Mucosa of stomach (tissue), 1 donor: ENCODE measurements around the gene AGPAT1.
A peak's percentile ranks its signal among the peaks of the same experiment; 100 is the strongest.

Source experiments
- H3K27me3 ChIP-seq: one replicate; pipeline ENCODE4 v1.7.0; 2013; ENCODE audit warnings: mild to moderate bottlenecking, low read length; ENCODE audit not compliant: control insufficient read depth, insufficient read depth
- H3K36me3 ChIP-seq: one replicate; pipeline ENCODE4 v1.7.0; 2013; ENCODE audit warnings: low read length; ENCODE audit not compliant: control insufficient read depth, insufficient read depth
- H3K4me1 ChIP-seq: one replicate; pipeline ENCODE4 v1.7.0; 2013; ENCODE audit warnings: mild to moderate bottlenecking, low read length; ENCODE audit not compliant: control insufficient read depth, insufficient read depth
- H3K4me3 ChIP-seq: one replicate; pipeline ENCODE4 v1.7.0; 2013; ENCODE audit warnings: low read length
- H3K9ac ChIP-seq: one replicate; pipeline ENCODE4 v1.7.0; 2013; ENCODE audit warnings: mild to moderate bottlenecking, low read length, moderate library complexity
- H3K9me3 ChIP-seq: one replicate; pipeline ENCODE4 v1.7.0; 2013; ENCODE audit warnings: mild to moderate bottlenecking, low read length, moderate library complexity; ENCODE audit not compliant: control insufficient read depth
- donor health status: Pancreatic carcinoma.

Gene AGPAT1

DNA sequence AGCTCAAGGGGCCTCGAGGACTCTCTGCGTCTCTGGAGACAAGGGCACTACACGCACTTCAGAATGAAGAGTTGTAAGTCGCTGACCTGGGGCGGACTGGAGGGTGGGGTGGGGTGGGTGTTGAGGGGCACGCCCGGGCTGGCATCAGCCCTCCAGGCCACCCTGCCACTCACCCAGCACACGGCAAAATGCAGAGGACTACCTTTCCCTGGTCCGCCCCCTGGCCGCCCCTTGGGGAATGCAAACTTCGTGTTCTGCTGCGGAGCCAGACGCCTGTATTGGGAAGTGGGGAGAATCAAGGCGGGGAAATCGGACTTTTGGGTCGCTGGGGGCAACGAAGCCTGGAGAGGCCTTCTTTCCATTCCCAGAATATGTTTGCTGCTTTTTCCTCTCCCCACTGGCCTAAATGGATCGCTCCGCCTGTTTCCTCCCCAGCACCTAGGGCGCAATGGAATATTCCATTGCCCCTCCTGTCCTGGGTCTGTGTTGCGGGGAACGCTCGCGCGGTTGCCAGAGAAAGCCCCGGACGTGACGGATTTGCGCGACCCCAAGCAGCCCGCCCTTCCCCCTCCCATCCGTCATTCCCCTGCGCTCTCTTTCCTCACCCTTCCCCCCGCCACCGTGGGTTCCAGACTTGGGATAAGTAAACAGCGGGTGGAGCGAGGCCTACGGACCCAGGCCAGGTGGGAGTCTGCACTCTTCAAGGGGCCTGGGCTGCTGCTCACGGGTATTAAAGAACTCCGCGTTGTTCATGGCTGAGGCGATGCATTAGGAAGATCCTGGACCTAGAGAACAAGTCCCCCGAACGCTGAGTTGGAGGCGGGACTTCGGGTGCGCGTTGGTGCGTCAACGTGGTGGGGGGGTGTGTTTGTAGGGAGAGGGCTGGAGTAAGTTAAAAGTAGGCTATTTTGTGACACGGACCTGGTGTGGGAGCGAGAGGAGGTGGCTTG, 22.0 kb downstream of the AGPAT1 start, which contains the start of gene PPT2:
TSS of gene PPT2 (plus strand) at position 578 of the 950 bp plus-strand sequence. CDS start 454 bp downstream, outside the sequence.
- Histone ChIP-seq H3K4me1 (peaks cover 30% of the 10 kb centered on the region), H3K36me3 (peaks cover 9% of the 10 kb centered on the region), H3K9ac (peak within 1 kb of the TSS; percentile 86), H3K27me3 (no peaks in the 10 kb centered on the region), H3K9me3 (no peaks in the 10 kb centered on the region), H3K4me3 (peak within 1 kb of the TSS; percentile 95)

DNA sequence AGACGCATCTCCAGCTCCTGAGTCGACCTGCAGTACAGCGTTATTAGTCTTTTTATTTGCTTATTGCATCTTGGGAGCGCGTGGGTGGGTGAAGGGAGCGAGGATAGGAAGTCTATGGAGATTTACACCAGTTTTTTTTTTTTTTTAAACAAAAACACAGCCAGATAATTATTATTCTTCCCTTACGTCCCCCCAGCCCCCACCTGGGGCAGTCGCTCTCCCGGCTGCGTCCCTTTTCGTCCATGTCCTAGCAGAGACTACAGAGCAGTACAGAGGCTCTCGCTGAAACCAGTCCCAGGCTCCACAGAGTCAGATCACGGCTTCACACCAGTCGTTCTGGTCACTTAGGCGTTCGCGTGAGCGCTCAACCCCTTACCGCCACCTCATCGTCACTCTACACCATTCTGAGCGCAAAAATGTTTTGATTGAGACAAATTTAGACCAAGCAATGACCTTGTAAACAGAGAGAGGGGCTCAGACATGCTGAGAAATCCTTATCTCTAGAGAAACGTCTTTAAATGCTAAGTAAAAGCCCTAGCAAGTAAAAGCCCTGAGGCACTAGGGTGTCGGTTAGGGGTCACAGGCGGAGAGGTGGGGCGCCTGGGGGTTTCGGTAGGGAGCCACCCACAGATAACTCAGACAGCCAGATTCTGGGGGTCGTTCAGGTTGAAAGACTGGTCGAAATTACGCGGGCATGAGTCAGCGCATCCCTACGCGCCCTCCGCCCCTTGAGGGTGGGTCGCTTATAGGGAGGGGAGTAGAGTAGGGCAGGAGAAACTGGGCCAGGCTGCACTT, 22.9 kb downstream of the AGPAT1 start:
- peak overlapping the region; percentile 86 for H3K9ac ChIP-seq
- no peaks in the 10 kb centered on the region for H3K27me3 ChIP-seq
- no peaks in the 10 kb centered on the region for H3K9me3 ChIP-seq
- peaks cover 30% of the 10 kb centered on the region for H3K4me1 ChIP-seq
- peak overlapping the region; percentile 95 for H3K4me3 ChIP-seq
- peaks cover 6% of the 10 kb centered on the region for H3K36me3 ChIP-seq

DNA sequence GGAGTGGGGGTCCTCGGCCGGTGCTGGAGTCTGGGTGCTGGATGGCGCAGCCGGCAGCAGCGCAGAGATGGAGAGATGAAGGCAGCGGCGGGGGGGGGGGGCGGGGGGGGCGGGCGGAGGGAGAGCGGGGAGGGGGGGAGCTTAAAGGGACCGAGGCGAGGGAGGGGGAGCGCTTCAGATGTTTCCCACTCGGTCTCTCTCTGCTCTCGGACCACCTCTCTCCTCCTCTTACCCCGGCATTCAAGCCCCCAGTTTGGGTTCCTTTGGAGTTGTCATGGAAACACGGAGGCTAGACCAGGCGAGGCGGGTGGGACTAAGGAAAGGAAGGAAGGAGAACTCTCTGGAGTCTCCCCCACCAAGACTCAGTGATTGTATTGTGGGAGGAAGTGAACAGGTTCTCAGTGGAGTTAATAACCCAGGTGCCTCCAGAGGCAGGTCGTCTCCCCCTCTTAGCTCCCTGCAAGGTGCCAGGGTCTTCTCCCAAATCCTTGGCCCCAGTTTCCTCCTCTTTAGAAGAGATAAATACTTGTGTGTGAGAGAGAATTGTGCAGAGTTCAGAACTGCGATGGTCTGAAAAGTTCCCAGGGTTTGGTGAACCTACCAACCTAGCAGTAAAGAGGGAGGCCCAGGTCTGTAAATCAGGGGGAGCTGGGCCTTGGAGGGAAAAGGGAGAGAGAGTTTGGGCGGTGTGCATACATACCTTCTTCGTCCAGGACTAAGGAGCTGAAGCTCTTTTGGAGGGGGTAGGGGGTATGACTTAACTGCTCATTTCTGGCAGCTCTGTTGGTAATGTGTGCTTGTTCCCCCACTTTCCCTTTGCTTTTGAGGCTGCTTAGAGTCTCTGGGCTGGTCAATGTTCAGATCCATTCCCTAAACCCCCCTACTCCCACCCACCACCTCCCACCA, 23.8 kb downstream of the AGPAT1 start, which contains the start of gene PRRT1:
TSS of gene PRRT1 (minus strand) at position 77 of the 906 bp plus-strand sequence. CDS start 112 bp downstream, outside the sequence.
- H3K9ac ChIP-seq: no peak within 1 kb of the TSS
- H3K36me3 ChIP-seq: no peaks in the 10 kb centered on the region
- H3K27me3 ChIP-seq: no peaks in the 10 kb centered on the region
- no peaks in the 10 kb centered on the region for H3K9me3 ChIP-seq
- no peak within 1 kb of the TSS for H3K4me3 ChIP-seq
- peaks cover 30% of the 10 kb centered on the region for H3K4me1 ChIP-seq

DNA sequence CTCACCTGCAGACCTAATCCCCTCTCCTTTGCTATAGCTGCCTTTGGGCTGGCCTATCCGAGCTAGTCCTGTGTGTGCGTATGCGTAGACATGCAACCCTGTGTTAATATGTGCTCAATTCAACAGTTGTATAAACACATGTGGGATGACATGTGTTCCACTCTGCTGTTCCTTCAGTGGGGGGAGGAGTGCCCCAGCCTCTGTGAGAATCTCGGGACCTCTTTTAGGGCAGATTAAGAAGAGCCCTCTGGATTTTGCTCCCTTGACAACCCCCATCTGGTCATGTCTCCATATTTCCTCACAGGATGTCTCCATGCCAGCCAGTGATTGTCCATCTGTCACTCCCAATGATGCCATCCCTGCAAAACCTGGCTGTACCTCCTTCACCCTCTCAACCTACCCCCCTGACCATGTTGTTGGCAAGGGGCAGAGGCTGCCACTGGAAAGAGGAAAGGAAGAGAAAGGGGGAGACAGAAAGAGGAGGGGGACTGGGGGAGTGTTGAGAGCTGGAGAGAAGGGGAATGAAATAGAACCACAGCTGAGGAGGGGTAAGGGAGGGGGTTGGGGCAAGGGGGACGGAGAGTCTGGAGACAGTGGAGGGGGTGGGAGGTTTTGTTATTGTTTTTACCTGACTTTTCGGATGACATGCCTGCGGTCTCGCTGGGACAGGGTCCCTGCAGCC, 24.6 kb downstream of the AGPAT1 start:
- no peaks in the 10 kb centered on the region for H3K9me3 ChIP-seq
- H3K4me3 ChIP-seq: no peak overlapping the region
- peaks cover 36% of the 10 kb centered on the region for H3K4me1 ChIP-seq
- no peaks in the 10 kb centered on the region for H3K36me3 ChIP-seq
- H3K9ac ChIP-seq: no peak overlapping the region
- no peaks in the 10 kb centered on the region for H3K27me3 ChIP-seq

DNA sequence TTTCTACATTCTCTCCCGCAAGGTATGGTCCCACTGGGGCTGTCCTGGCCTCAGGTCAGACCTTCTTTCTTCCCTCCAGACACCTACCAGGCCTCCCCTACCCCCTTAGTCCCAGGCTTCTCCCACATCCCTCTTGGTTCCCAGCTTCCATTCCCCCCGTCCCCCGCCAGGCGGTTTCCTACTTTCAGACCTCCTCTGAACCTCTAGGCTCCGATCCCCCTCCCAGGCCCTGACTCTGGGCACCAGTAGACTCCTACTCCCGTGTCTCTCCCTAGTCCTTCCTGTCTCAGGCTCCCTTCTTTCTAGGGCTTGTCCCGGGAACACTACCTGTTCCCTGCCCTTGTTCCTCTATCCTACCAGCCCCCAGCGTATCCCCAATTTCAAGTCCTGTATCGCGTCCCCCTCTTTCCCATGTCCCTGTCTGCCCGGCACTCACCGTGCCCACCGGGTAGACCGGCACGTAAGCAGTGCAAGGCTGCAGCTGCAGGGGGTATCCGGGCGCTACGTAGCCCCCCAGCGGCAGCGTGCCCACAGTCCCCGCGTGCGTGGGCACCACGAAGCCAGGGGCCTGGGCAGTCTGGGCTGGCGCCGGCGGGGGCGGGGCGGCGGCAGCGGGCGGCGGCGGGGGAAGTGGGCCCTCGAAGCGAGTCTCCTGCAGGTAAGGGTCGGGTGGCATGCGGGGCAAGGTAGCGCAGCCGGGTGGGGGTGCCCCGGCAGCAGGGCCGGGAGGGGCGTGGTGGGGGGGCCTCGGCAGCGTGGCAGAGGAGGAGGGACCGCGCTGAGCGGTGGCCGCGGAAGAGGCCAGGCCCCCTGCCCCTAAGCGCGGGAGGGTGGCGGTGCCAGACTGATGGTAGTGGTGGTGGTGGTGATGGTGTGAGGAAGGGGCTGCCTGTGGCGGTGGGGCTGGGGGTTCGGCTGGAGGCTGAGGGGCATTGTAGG, 25.7 kb downstream of the AGPAT1 start:
- no peaks in the 10 kb centered on the region for H3K27me3 ChIP-seq
- H3K9ac ChIP-seq: no peak overlapping the region
- no peak overlapping the region for H3K4me3 ChIP-seq
- no peaks in the 10 kb centered on the region for H3K9me3 ChIP-seq
- no peaks in the 10 kb centered on the region for H3K36me3 ChIP-seq
- peaks cover 33% of the 10 kb centered on the region for H3K4me1 ChIP-seq

DNA sequence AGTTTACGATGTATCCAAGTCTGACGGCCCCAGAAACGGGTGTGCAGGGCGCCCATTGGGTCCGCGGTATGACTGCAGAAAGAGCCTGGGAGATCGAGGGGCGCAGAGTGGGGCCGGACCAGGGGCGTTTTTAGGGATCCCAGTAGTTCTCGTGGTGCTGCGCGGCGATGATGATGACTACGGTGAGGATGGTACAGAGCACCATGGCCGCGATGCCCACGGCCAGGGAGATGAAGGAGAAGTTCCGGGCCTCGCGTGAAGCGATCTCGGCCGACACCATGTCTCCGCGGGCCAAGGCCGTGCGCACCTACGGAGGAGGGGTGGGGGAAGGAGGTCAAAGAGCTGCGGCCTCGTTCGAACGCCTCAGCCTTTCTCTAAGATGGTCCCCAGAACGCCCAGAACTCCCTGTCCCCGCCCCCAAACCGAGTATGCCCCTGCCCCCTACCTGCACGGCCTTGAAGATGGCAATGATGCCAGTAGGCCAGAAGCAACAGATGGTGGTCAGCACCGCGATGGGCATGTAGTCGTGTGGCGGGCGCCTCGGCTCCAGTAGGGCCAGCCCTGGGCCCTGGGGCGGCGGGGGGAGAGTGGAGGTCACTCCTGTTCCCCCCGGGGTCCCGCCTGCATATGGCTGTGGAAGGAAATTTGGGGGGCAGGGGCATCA, 26.7 kb downstream of the AGPAT1 start:
- Histone ChIP-seq H3K9me3 (no peaks in the 10 kb centered on the region), H3K27me3 (no peaks in the 10 kb centered on the region), H3K4me3 (peak overlapping the region; percentile 54), H3K4me1 (peaks cover 24% of the 10 kb centered on the region), H3K9ac (peak overlapping the region; percentile 83), H3K36me3 (no peaks in the 10 kb centered on the region)

DNA sequence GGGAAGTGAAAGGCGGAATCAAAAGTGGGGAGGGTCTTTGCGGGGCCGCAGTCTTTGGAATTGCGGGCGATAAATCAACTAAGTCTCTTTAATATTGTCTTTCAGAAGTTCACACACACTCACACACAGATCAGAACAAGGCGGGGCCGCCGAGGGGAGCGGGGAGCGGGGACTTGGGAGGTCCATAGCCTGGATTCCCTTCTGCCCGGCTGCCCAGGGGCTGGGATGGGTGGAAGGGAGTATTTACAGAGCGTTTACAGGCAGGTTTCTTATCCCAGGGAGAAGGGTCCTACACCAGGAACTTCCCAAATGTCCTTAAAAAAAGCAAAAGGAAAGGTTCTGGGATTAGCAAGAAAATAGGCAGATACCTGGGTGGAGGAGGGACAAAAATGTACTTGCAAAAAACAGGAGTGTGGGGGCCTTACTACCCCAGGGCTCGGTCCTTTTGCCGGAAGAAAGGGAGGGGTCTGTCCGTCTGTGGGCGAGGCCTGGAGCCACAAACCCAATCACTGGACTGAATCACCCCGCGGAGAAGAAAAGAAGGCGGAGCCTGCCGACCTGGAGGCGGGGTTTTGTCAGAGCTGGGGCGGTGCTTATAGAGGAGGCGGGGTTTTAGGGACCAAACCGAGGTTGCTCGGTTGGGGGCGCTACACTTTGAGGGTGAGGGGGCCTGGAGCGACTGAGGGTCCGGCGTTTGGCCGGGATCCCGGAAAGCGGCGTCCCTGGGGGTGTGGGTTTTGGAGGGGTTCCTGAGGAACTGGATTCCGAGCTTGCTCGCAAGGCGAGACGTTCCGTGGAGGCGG, 27.4 kb downstream of the AGPAT1 start:
- peak overlapping the region; percentile 83 for H3K9ac ChIP-seq

DNA sequence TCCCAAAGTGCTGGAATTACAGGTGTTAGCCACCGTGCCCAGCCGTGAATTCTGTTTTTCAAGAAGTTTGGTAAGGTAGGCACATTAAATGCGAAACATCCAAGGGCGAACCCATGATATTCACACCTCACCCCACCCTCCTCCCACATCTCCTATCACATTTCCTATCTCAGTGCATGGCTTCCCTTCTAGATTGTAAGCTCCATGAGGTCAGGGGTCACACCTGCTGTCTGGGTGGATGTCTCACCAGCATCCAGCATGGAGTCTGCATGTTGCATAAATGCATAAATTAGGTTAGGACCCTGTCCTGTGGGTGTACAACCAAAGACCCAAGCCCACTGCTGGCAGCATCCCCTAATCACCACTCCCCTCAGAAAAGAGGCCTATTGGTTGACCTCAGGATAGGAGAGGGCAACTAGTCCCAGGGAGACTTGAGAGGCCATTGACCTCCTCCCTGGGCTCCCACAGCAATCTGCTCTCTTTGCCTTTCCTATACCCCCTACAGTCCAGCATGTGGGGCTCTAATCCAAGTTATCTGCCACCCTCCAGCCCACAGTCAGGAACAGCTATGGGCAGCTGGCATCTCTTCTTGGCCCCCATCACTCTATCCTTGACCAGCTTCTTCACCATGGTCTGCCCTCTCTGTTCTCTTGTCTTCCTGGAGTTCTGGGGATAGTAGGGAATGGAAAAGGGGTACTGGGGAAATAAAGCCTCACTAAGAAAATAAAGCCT, 28.3 kb downstream of the AGPAT1 start:
- H3K27me3 ChIP-seq: no peaks in the 10 kb centered on the region
- no peak overlapping the region for H3K4me3 ChIP-seq
- H3K36me3 ChIP-seq: no peaks in the 10 kb centered on the region
- peak overlapping the region; percentile 83 for H3K9ac ChIP-seq
- H3K9me3 ChIP-seq: no peaks in the 10 kb centered on the region
- H3K4me1 ChIP-seq: peaks cover 17% of the 10 kb centered on the region

More for the DNA sequence above, 27.4 kb downstream of the AGPAT1 start:
- Histone ChIP-seq H3K4me3 (peak overlapping the region; percentile 54), H3K36me3 (no peaks in the 10 kb centered on the region), H3K27me3 (no peaks in the 10 kb centered on the region), H3K4me1 (peaks cover 23% of the 10 kb centered on the region), H3K9me3 (no peaks in the 10 kb centered on the region)

DNA sequence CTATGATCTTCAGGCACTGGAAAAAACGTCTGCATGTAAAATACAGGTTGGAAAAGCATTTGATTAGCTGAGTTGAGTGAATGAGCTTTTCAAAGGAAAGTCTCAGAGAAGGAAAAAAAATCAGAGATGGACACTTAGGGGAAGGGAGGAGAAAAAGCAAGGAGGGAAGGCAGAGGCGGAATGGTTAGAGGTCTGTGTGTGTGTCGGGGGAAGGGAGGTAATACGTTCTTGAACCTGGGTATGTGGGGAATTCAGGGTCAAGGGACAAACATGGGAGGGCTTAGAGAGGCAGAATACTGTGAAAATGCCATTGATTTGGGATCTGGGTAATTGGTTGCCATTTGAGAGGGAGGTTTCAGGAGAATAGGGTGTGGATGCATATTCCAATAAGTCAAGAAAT, 29.2 kb downstream of the AGPAT1 start:
- Histone ChIP-seq H3K4me3 (no peak overlapping the region), H3K9ac (no peak overlapping the region), H3K27me3 (no peaks in the 10 kb centered on the region), H3K9me3 (no peaks in the 10 kb centered on the region), H3K4me1 (peaks cover 17% of the 10 kb centered on the region), H3K36me3 (no peaks in the 10 kb centered on the region)
